Fibroblast of peridontal ligament (primary cell): ENCODE data around the gene HPD.
"Not testable (repeated sequence)": the region's sequence is repeated elsewhere in the genome, so short reads cannot be mapped to it uniquely, and the experiment has no call there.

ENCODE experiments used
- DNase-seq: peaks from one replicate; pipeline ENCODE4 v3.0.0-alpha.2; 2010; ENCODE audit errors: extremely low read depth

The HPD gene

DNA sequence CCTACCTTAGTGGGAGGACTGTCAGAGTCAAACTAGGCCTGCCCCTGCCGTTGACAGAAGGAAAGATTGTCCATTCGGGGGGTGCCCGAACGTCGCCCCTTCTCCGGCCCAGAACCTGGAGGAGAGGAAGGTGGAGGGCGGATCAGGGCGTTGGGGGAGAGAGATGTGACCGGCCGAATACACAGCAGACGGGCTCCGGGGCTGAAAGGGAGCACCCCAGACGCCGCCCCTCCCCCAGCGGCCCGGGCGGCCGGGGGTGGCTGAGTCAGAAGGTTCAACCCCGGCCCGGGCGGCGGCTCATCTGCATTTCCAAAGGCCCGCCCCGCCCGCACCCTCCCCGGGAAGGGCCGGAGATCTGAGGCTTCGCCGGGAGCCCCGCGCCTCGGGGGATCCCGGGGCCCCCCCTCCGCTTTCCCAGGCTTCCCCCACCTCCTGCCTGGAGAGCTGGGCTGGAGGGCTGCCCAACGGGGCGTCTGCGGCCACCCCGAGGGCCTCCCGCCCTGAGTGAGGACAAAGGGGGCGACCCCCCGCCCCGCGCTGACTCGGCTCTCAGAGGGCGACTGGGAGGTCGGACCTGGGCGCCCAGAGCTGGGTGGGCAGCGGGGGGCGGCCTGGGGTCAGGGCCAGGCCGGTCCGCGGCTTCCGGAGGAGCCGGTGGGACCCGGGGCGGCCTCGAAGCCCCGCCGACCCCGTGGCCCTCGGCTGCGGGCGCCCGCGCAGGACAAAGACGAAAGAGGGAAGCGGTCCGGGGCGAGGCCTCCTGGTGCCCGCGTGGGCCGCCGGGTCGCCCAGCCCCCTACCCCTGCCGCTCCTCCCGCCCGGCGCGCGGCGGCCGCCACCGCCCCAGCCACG lies 58.6 kb downstream of the HPD start:
- DNase-seq, result peak; percentile 81

DNA sequence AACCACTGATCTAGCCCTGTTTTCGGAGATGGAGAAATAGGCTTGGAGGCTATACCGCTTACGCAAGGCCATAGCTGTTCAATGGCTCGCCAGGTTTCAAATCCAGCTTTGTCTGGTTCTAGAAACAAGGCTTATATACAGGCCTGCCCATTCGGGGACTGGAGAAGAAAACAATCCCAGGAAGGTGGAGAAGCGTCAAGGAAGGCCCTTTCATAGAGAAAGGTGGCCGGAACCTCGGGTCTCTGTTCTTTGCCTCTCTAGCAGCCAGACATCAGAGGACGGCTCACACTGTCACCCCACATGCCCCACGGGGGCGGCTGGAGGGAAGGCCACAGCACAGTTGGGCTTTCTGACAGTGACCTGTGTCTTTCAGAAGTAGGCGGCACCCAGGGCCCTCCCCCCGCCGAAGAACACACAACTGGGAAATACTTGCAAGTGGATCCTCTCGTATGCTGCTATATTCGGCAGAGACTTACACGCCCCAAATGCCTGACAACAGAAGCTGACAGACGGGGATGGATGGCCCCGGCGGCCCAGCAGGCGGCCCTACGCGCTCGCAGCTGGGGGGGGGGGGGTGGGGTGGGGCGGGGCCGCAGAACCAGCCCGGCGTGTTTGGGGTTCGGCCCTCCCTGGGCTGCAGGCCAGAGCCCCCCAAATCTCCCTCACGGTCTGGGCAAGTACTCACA lies 59.4 kb downstream of the HPD start:
- peak; percentile 73 for DNase-seq

DNA sequence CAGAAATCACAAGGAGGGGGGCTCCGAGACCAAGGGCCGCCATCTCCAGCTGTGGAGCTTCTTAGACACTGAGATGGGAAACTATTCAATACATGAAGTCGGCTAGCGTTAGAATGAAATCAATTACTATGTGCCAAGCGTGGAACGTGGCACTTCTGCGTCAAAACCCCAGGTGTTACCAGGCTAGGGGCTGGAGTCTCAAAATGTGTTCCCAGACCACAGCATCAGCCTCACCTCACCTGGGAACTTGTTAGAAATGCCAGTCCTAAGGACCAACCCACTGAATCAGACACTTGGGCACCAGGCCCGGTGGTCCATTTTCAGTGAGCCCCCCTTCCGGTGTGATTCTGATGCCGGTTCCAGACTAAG lies 59.9 kb downstream of the HPD start:
- DNase-seq, result no peak

DNA sequence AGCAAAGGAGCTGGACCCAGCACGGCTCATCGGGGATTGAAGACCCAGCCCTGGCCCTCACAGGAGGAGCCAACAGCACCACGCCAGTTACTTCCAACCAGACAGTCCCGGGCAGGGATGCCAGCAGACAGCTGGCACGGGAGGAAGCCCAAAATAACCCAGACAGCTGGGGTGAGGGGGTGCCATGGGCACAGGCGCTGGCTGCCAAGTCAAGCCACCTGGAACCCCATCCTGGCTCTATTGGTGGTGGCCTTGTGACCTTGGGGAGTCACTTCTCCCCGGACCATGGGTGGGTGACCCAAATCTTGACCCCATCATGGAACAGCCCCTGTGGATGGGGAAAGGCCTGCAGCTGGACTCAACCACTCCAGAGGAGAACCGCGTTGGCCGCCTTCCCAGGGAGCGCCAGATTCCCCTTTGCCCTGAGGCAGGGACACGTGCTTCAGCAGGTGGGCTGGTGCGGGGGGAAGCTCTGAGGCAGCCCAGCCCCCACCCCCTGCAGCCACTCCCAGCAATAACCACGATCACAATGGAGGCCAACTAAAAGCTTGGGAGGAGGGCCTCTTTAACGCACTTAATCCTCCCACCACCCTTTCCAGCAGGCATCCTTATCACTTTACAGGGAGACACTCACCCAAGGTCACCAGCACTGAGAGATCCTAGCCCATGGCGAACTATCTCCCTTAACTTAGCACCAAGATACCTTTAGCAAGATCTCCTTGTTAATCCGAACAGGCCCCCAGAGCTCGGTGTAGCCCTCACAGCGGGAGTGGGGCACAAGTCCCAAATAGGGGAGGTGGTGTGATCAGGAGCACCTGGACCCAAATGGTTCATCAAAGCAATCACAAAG lies 60.5 kb downstream of the HPD start:
- DNase-seq, result no peak

DNA sequence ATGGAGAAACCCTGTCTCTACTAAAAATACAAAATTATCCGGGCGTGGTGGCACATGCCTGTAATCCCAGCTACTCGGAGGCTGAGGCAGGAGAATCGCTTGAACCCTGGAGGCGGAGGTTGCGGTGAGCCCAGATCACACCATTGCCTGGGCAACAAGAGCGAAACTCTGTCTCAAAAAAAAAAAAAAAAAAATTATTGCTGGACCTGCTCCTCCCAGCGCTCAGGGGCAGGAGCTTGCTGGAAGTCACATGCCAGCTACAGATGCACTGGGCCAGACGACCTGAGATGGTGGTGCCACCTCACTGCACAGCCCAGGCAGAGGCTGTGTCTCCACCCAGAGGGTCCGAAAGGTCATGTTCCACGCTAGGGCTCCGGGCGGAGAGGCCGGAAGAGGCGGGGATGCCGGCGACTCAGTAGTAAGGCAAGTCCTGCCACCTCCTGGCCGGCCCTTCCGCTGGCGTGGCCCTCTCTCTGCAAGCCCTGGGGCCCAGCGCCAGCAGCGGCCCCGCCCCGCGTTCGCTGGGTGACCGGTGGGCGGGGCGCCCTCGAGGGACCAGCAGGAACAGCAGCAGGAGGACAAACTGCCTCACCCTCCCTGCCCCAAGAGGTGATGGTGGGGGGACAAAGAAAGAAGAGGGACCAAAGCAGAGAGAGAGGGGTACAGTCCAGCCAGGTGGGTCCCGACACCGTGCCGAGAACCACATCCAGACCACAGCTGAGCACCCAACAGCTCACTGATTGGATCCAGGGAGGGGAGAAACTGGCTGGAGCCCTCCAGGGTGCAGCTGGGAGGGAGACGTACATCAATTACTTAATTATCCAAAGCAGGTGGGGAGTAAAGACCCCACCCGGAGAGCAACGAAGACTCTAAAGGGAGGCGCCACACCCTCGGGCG lies 61.6 kb downstream of the HPD start:
- peak; percentile 56 for DNase-seq

DNA sequence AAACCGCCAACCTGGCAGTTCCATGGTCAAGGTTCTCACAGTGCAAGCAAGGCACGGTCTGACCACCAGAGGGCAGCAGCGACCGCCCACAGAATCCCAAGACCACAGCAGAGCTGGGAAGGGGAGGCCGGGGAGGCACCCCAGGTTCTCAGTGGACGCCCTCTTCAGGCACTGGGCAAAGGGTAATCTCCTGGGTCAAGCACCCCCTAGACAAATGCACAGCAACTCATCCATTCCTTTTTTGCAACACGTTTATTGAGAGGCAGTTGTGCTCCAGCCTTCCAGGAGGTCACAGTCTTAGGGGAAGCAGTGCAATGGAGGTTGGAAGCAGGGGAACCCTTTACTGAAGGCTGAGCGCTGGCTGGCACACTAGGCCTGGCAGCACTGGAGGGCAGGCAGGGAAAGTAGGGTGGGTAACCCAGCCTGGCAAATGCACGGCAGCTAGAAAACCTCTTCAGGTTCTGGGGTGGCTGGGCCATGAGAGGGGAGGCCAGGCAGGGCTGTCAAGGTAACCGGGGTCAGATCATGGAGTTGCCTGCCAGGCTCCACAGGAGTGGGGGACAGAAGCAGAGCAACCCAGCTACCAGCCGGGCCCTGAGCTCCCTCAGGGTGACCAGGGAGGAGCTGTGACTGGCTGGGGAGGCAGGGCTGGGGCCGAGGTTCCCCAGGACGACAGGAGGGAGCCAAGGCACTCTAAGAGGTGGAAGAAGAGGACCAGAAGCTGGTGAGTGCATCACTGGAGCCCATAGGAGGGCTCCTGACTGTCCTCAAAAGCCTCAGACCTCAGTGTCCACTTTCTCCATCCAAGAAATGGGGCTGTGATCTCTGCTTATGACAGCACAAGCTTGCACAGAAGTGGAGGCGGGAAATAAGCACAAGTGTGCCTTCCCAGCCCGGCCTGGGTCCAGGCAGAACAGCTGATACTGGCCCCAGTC lies 63.4 kb downstream of the HPD start:
- DNase-seq, result peak; percentile 88

DNA sequence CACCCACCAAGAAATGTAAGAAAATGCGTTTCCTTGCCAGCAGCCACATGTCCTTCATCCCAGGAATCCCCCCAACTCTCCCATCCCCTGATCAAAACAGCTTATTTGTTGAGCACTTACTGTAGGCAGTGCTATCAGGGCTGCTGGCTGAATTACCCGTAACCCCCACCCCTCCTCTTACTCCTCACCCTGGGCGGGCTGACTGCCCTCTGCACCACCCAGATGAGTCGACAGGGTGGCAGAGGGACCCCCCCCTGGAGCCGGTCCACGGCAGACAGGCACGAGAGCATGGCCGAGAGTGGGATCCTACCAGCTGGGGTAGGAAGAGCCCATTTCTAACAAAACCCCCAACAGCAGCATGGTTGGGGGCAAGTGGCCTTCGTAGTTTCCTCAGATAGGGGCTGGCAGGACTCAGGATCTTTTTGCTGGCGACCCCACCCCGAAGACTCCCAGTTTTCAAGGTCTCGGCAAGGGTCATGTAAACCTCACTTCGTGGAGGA lies 64.1 kb downstream of the HPD start:
- no peak for DNase-seq

DNA sequence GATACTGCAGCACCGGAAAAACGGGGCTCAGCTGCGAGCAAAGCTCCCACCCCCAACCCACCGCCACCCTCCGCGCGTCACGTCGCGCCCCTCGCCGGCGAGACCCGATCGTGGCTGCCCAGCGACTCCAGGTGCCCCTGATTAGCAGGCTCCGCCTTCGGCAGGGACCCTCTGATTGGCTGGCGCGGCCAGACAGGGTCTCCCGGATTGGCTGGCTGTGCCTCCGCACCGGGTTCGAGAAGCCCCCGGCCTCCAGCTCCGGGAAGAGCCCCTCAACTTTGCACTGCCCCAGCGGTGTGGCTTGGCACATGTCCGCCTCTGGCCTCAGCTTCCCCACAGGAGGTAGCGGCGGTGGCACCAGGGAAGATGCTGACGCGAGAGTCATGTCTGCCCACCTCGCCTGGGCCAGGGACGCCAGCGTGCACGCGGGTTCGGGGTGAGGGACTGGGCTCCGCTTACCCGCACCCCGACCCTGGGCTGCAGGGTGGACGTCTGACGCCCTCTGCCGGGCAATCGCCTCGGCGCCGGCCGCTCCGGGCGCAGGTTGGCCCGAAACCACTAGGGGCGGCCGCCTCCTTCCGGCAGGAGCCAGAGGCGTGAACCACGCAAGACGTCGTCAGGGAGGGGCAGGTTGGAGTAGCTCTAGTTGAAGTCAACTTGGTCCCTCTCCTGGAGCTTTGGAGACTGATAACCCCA lies 64.7 kb downstream of the HPD start:
- DNase-seq, result peak; percentile 86

DNA sequence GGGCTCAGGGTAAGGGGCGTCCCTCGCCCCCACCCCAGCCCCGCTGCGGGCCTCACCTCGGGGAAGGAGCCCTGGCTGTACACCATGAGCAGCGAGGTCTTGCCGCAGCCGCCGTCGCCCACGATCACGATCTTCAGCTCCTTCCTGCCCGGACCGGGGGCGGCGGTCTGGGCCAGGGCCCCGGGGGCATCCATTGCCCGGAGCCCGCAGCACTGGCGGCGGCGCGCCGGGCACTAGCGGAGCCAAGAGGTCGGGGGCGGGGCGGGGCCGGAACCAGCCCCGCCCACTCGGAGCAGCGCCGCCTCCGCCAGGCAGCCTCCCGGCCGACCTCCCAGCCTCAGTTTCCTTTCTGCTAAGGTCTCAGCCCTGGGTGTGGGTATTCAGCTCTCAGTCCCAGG lies 65.2 kb downstream of the HPD start, which contains the start of gene RHOF:
RHOF (minus strand) TSS at position 249 of the 398 bp plus-strand sequence; CDS start at position 194, 55 bp downstream.
- no peak for DNase-seq

DNA sequence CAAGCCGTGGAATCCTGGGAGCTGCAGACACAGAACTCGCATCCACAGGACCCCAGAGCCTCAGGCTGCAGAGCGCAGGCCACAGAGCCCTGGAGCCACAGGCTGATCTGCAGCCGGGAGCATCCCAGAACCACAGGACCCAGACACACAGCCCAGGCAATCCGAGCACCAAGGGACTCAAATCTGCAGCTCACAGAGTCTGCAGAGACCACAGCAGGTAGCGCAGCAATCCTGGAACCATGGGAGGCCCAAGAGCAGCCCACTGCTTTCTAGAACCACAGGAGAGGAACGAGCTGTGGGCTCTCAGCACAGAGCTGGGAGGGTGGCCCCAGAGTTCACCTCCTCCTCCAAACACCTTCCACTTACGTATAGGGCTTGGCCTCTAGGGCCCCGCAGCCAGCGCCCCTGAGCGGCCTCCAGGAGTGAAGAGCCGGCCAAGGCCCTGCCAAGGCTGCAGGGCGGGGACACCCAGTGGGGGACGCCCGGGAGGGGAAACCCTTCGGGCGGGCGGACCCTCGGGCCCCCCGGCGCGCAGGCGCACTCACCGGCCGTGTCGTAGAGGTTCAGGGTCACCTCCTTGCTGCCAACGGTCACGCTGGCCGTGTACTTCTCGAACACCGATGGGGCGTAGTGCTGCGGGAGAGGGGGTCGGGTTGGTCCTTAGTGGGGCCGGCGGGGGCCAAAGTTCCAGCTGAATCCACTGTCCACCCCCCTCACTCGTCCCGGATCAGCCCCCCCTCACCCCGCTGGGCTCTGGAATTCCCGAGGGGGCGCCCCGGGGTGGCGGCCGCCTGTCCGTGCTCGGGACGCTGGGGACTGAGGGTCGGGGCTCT lies 65.8 kb downstream of the HPD start:
- DNase-seq, result no peak

DNA sequence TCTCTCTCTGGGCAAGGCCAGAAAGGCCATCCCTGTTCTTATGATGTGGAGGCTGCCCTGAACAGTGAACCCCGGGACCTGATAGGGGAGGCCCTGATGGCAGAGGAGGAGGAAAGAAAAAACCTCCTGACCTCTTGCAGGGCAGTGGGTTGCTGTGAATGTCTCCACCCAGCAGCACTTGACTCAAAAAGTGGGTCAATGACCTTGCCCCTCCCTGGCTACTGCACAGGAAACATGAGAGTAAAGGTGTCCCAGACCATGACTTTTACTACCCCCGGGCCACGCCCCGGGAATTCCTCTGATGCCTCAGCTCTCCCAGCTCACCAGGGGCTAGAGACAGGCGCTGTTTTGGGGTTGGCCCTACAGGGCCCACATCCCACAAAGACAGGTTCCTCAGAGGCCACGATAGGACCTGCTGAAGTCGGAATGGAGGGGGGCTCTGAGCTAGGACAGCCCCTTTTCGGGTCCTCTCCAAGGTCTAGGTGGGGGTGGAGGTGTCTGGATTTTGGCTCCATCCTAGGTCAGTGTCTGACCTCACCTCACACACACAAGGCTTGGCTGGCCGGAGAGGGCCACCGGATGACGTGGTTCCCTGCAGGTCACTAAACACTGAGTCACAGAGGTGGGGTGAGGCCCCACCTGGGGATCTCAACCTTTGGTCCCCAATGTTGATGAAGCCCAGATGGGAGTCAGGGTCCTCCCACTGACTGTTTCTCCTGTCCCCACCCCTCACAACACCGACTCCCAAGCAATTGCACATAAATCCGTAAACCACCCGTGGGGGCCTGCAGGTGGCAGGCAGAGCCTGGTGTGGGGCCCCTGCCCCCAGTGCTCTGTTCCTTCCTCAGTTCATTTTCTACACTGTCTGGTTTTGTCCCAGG lies 66.7 kb downstream of the HPD start:
- DNase-seq, result no peak

DNA sequence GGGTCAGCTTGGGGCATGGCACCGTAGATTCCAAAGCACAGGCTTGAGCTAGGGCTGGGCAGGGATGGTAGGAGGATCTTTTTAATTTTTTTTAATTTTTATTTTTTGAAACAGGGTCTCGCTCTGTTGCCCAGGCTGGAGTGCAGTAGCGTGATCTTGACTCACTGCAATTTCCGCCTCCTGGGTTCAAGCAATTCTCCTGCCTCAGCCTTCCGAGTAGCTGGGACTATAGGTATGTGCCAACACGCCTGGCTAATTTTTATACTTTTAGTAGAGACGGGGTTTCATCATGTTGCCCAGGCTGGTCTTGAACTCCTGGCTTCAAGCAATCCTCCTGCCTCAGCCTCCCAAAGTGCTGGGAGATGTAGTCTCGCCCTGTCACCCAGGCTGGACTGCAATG lies 67.9 kb downstream of the HPD start:
- not testable (repeated sequence) for DNase-seq

DNA sequence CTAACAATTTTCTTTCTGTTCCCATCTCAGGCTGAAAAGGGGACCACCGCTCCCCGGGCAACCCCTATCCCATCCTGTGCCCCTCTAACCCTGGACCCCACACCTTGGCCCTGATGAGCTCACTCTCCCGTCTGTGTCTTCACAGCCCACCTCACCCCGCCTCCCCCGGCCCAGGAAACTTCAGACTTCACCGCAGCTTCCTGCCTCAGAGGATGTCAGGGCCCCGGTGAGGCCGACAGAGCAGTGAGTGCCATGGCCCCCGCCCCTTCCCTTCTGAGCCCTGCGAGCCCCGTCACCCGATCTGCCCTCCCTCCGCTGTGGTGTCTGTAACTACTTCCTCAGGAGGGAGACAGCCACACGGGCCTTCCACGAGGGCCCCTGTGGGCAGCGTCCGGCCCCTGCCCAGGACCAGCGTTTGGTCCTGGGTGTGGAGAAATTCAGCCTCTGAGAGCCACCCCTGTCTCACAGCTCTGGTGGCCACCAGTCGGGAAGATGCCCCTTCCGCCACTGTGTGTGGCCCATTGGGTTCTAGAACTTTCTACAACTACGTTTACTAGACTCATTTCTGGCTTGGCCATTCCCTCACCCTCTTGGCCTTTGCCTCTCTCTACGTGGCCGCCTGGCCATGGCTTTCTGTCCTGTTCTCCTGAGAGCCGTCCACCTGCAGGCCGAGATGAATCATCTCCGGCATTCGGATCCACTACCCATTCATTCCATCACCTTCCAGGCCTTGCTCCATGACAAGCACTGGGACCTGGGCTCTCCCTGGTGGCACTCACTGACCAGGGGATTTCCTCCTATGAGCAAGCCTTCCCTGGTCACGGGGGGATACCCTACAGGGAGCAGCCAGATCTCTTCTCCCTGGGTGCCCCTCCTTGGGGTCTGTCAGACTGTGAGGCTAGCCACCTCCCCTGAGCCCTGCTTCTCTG lies 68.6 kb downstream of the HPD start:
- DNase-seq, result no peak
